Brain microvascular endothelial cell (primary cell): Measurements from ENCODE around the gene PLXNA2.

Source experiments
- DNase-seq: peaks from one replicate; pipeline ENCODE4 v3.0.0-alpha.2; 2020
- H3K27ac ChIP-seq: fragments of 250-450 bp; sonication (Bioruptor Pico); 2 replicates; pipeline ENCODE4 v1.5.1; 2020; ENCODE audit warnings: mild to moderate bottlenecking, moderate library complexity
- H3K27me3 ChIP-seq: fragments of 250-450 bp; sonication (Bioruptor Pico); replicated peaks from 2 replicates; pipeline ENCODE4 v1.5.1; 2020; ENCODE audit warnings: mild to moderate bottlenecking
- H3K36me3 ChIP-seq: fragments of 250-450 bp; sonication (Bioruptor Pico); replicated peaks from 2 replicates; pipeline ENCODE4 v1.5.1; 2020; ENCODE audit warnings: mild to moderate bottlenecking
- H3K4me3 ChIP-seq: 2 replicates; pipeline ENCODE4 v1.5.1; 2011; ENCODE audit warnings: low read depth, mild to moderate bottlenecking, control low read depth, low read length, moderate library complexity
- CTCF ChIP-seq: IDR thresholded peaks from 2 replicates; pipeline ENCODE4 v1.5.1; 2011; ENCODE audit warnings: low read depth, mild to moderate bottlenecking, moderate library complexity, low read length, control low read depth, inconsistent platforms; ENCODE audit errors: missing control alignments
- in situ Hi-C: cut with HindIII; loops from 2 replicates; pipeline ENCODE4 v1.10.0; 2017; ENCODE audit warnings: low sequenced_read_pairs, low pct_ligation_motif_present

The PLXNA2 gene

GRCh38 chr1:208208132-208208487 lies 36.1 kb downstream of the PLXNA2 start:
- H3K36me3 ChIP-seq, result peaks cover 4% of the 10 kb centered on the region
- H3K27me3 ChIP-seq, result no peaks in the 10 kb centered on the region
- DNase-seq, result no peak
- TF ChIP-seq CTCF, result no peak
- no peak overlapping the region for H3K4me3 ChIP-seq
- H3K27ac ChIP-seq, result peak overlapping the region; percentile 77
- in situ Hi-C loops, result no loop called here

GRCh38 chr1:208207388-208208131 lies 36.6 kb downstream of the PLXNA2 start:
- in situ Hi-C loops, result no loop called here
- no peak for TF ChIP-seq CTCF
- Histone ChIP-seq H3K36me3 (peaks cover 4% of the 10 kb centered on the region), H3K27ac (peak overlapping the region; percentile 77), H3K4me3 (no peak overlapping the region), H3K27me3 (no peaks in the 10 kb centered on the region)
- DNase-seq, result peak; percentile 98

- peak overlapping the region; percentile 88 for H3K27ac ChIP-seq
- no peak for TF ChIP-seq CTCF
- in situ Hi-C loops, result no loop called here
These were observed 38.0 kb downstream of the PLXNA2 start for GRCh38 chr1:208206092-208206698.

GRCh38 chr1:208205216-208206013 lies 38.8 kb downstream of the PLXNA2 start:
- in situ Hi-C loops, result no loop called here
- peaks cover 3% of the 10 kb centered on the region for H3K36me3 ChIP-seq
- H3K27me3 ChIP-seq, result no peaks in the 10 kb centered on the region
- no peak for DNase-seq
- H3K27ac ChIP-seq, result peak overlapping the region; percentile 88
- TF ChIP-seq CTCF, result no peak
- no peak overlapping the region for H3K4me3 ChIP-seq

More at GRCh38 chr1:208206092-208206698, 38.0 kb downstream of the PLXNA2 start:
- H3K36me3 ChIP-seq, result peaks cover 4% of the 10 kb centered on the region
- DNase-seq, result no peak
- no peak overlapping the region for H3K4me3 ChIP-seq
- H3K27me3 ChIP-seq, result no peaks in the 10 kb centered on the region

- no peak for DNase-seq
- in situ Hi-C loops, result no loop called here
- H3K4me3 ChIP-seq, result no peak overlapping the region
- no peaks in the 10 kb centered on the region for H3K36me3 ChIP-seq
- TF ChIP-seq CTCF, result peak; percentile 24
- H3K27me3 ChIP-seq, result no peaks in the 10 kb centered on the region
- H3K27ac ChIP-seq, result peak overlapping the region; percentile 88
These were observed 39.4 kb downstream of the PLXNA2 start for GRCh38 chr1:208204779-208205178.
